ENCODE results near the gene SCAMP1.

GRCh38 chr5:78512435-78512834 is 152.0 kb downstream of the SCAMP1 start:
- TF ChIP-seq EZH2 (IDR thresholded peaks at IDR 0.05; ENCODE audit: insufficient read depth, poor library complexity, severe bottlenecking), result no peak
- no peak for TF ChIP-seq EZH2phosphoT487 (IDR thresholded peaks at IDR 0.05; ENCODE audit: insufficient read depth, low read depth)
